IMR-90 (cell line): ENCODE measurements around the gene LUC7L3. TPM values are rescaled to one million over a fixed set of nuclear protein-coding genes. Genes with fewer than 3 reads are reported as not detected.

Experiments used
- ATAC-seq: fragments of 200-7000 bp; cut with Tn5 transposase; 2 replicates; pipeline ENCODE4 v1.9.1; 2020; ENCODE audit warnings: low read depth, mild to moderate bottlenecking, moderate library complexity
- BruUV-seq: library from RNA; stranded (reverse); fragments of 400-500 nt; replicated peaks from 2 replicates; lab custom pipeline; 2021; lab: Mats Ljungman, UMichigan
- CTCF ChIA-PET: fragments of 300-600 bp; formaldehyde crosslinking; extraction: SDS; loops from one replicate; lab custom pipeline; 2021; ENCODE audit warnings: antibody characterized with exemption; lab: Yijun Ruan, JAX
- POLR2A ChIA-PET: fragments of 300-600 bp; sonication (Branson Sonifier 250); formaldehyde crosslinking; loops from one replicate; lab custom pipeline; 2022; ENCODE audit warnings: antibody characterized with exemption; ENCODE audit not compliant: unreplicated experiment; lab: Charles Lee
- DNase-seq: peaks from one replicate; pipeline ENCODE4 v3.0.0; 2013
- H2AFZ ChIP-seq: replicated peaks from 2 replicates; pipeline ENCODE3; 2013; ENCODE audit warnings: low read length, mild to moderate bottlenecking; ENCODE audit not compliant: poor library complexity
- H2AK5ac ChIP-seq: 2 replicates; pipeline ENCODE4 v1.6.1; 2013; ENCODE audit warnings: low read depth, low read length, inconsistent platforms
- H2AK9ac ChIP-seq: replicated peaks from 2 replicates; pipeline ENCODE3; 2013; ENCODE audit warnings: mild to moderate bottlenecking, low read depth, low read length, moderate library complexity; ENCODE audit not compliant: poor library complexity
- H2BK120ac ChIP-seq: 2 replicates; pipeline ENCODE4 v1.6.1; 2013; ENCODE audit warnings: low read depth, low read length, inconsistent platforms
- H2BK15ac ChIP-seq: 3 replicates; pipeline ENCODE4 v1.6.1; 2013; ENCODE audit warnings: low read depth, low read length, inconsistent platforms
- H2BK20ac ChIP-seq: 2 replicates; pipeline ENCODE4 v1.6.1; 2013; ENCODE audit warnings: low read depth, mild to moderate bottlenecking, inconsistent platforms, low read length, moderate library complexity
- H2BK5ac ChIP-seq: 2 replicates; pipeline ENCODE4 v1.6.1; 2013; ENCODE audit warnings: mild to moderate bottlenecking, low read depth, low read length, inconsistent platforms; ENCODE audit not compliant: poor library complexity, severe bottlenecking
- H3K14ac ChIP-seq: replicated peaks from 2 replicates; pipeline ENCODE4 v1.6.1; 2013; ENCODE audit warnings: low read depth, low read length, inconsistent platforms
- H3K18ac ChIP-seq: 2 replicates; pipeline ENCODE4 v1.6.1; 2013; ENCODE audit warnings: low read depth, low read length, control low read depth
- H3K23ac ChIP-seq: 2 replicates; pipeline ENCODE4 v1.6.1; 2013; ENCODE audit warnings: low read depth, low read length, inconsistent platforms
- H3K27ac ChIP-seq: 2 replicates; pipeline ENCODE4 v1.5.1; 2013; ENCODE audit warnings: mild to moderate bottlenecking, control low read depth, low read length; ENCODE audit not compliant: insufficient read depth
- H3K27me3 ChIP-seq: 2 replicates; pipeline ENCODE4 v1.6.1; 2013; ENCODE audit warnings: low read length; ENCODE audit not compliant: control insufficient read depth, insufficient read depth
- H3K36me3 ChIP-seq: 2 replicates; pipeline ENCODE4 v1.6.1; 2013; ENCODE audit warnings: low read length, mixed read lengths; ENCODE audit not compliant: control insufficient read depth, insufficient read depth
- H3K4ac ChIP-seq: 2 replicates; pipeline ENCODE4 v1.6.1; 2013; ENCODE audit warnings: low read depth, low read length, inconsistent platforms
- H3K4me1 ChIP-seq: 2 replicates; pipeline ENCODE4 v1.6.1; 2013; ENCODE audit warnings: low read length, mixed read lengths; ENCODE audit not compliant: control insufficient read depth, insufficient read depth
- H3K4me2 ChIP-seq: 2 replicates; pipeline ENCODE4 v1.6.1; 2013; ENCODE audit warnings: low read depth, mild to moderate bottlenecking, control low read depth, low read length, moderate library complexity
- H3K4me3 ChIP-seq: 2 replicates; pipeline ENCODE4 v1.5.1; 2013; ENCODE audit warnings: low read depth, mild to moderate bottlenecking, control low read depth, low read length, moderate library complexity; ENCODE audit not compliant: insufficient read depth
- H3K56ac ChIP-seq: 2 replicates; pipeline ENCODE4 v1.6.1; 2013; ENCODE audit warnings: low read length, inconsistent platforms; ENCODE audit not compliant: insufficient read depth; ENCODE audit errors: extremely low read depth
- H3K79me1 ChIP-seq, 2 experiments: 2 replicates each; pipeline ENCODE4 v1.6.1; 2013; ENCODE audit warnings: low read length in 2 of 2, inconsistent platforms in 1 of 2, low read depth in 1 of 2
- H3K9ac ChIP-seq: 2 replicates; pipeline ENCODE4 v1.6.1; 2013; ENCODE audit warnings: low read depth, low read length, control low read depth
- H3K9me1 ChIP-seq: 2 replicates; pipeline ENCODE4 v1.6.1; 2013; ENCODE audit warnings: low read length, inconsistent platforms; ENCODE audit not compliant: insufficient read depth
- H3K9me3 ChIP-seq: 2 replicates; pipeline ENCODE4 v1.6.1; 2013; ENCODE audit warnings: low read length; ENCODE audit not compliant: control insufficient read depth, insufficient read depth
- H4K20me1 ChIP-seq: 2 replicates; pipeline ENCODE4 v1.6.1; 2013; ENCODE audit warnings: low read length, inconsistent platforms; ENCODE audit not compliant: insufficient read depth
- H4K5ac ChIP-seq: 2 replicates; pipeline ENCODE4 v1.6.1; 2013; ENCODE audit warnings: mild to moderate bottlenecking, low read depth, low read length, control low read depth
- H4K8ac ChIP-seq, 2 experiments: 2 replicates each; pipeline ENCODE4 v1.6.1; 2013; ENCODE audit warnings: low read depth in 2 of 2, low read length in 2 of 2, control low read depth in 1 of 2, inconsistent platforms in 1 of 2
- H4K91ac ChIP-seq: 2 replicates; pipeline ENCODE4 v1.6.1; 2013; ENCODE audit warnings: low read depth, low read length, inconsistent platforms; ENCODE audit not compliant: insufficient read depth
- BHLHE40 ChIP-seq: fragments of 150-350 bp; IDR thresholded peaks from 2 replicates; pipeline ENCODE4 v1.6.1; 2016; ENCODE audit warnings: mild to moderate bottlenecking, low read depth, low read length
- CHD1 ChIP-seq: IDR thresholded peaks from 2 replicates; pipeline ENCODE4 v1.6.1; 2012; ENCODE audit warnings: low read depth, low read length, improper control_type of control experiment
- FOS ChIP-seq: fragments of 150-350 bp; IDR thresholded peaks from 2 replicates; pipeline ENCODE4 v1.6.1; 2016; ENCODE audit warnings: low read depth, low read length
- MAFK ChIP-seq: IDR thresholded peaks from 2 replicates; pipeline ENCODE4 v1.6.1; 2012; ENCODE audit warnings: low read depth, low read length, improper control_type of control experiment
- MAZ ChIP-seq: IDR thresholded peaks from 2 replicates; pipeline ENCODE4 v1.6.1; 2012; ENCODE audit warnings: low read depth, mild to moderate bottlenecking, low read length, improper control_type of control experiment, moderate library complexity, borderline replicate concordance
- MXI1 ChIP-seq: IDR thresholded peaks from 2 replicates; pipeline ENCODE4 v1.6.1; 2012; ENCODE audit warnings: low read depth, mild to moderate bottlenecking, low read length, moderate library complexity, borderline replicate concordance
- NFE2L2 ChIP-seq: fragments of 150-350 bp; IDR thresholded peaks from 2 replicates; pipeline ENCODE4 v1.6.1; 2016; ENCODE audit warnings: low read depth, mild to moderate bottlenecking, low read length
- POLR2A ChIP-seq: IDR thresholded peaks from 2 replicates; pipeline ENCODE4 v1.6.1; 2012; ENCODE audit warnings: mild to moderate bottlenecking, low read depth, low read length
- RAD21 ChIP-seq: IDR thresholded peaks from 2 replicates; pipeline ENCODE4 v1.6.1; 2012; ENCODE audit warnings: low read length, improper control_type of control experiment
- RCOR1 ChIP-seq: IDR thresholded peaks from 2 replicates; pipeline ENCODE4 v1.6.1; 2012; ENCODE audit warnings: mild to moderate bottlenecking, low read length, improper control_type of control experiment; ENCODE audit not compliant: insufficient replicate concordance
- SMC3 ChIP-seq: fragments of 150-350 bp; IDR thresholded peaks from 2 replicates; pipeline ENCODE4 v1.6.1; 2016; ENCODE audit warnings: low read depth, mild to moderate bottlenecking, antibody characterized with exemption, low read length, moderate library complexity
- WGBS, 2 experiments: methylation state at CpG; one replicate each; pipeline versions ENCODE4 v1.1.5 to v1.1.7; 2013; ENCODE audit warnings: missing lambda C conversion rate in 2 of 2; ENCODE audit not compliant: insufficient read length in 1 of 2; ENCODE audit errors: extremely low coverage in 2 of 2; 5-methylcytosine and 5-hydroxymethylcytosine counted together
- dilution Hi-C: fragments of 300-500 bp; cut with HindIII; formaldehyde crosslinking; loops from one replicate; pipeline ENCODE4 v1.14.3; 2018; ENCODE audit warnings: low sequenced_read_pairs; ENCODE audit not compliant: unreplicated experiment
- in situ Hi-C: fragments of 300-500 bp; cut with MboI; formaldehyde crosslinking; loops from 3 replicates; pipeline ENCODE4 v1.14.3; 2019; ENCODE audit warnings: low sequenced_read_pairs, inconsistent platforms, mixed read lengths
- intact Hi-C: fragments of 100-400 bp; cut with micrococcal nuclease; formaldehyde crosslinking; loops from 2 replicates; pipeline ENCODE4 v1.10.0; 2022
- polyA plus RNA-seq, 3 experiments: library from polyadenylated mRNA; depleted of rRNA; stranded (reverse); fragments of >200 nt; gene quantifications; 2 replicates each; pipeline ENCODE4 v1.2.3, GENCODE V29; 2012; ENCODE audit warnings: low replicate concordance in 1 of 3
- total RNA-seq: library from RNA; depleted of rRNA; stranded (reverse); fragments of >200 nt; gene quantifications from 2 replicates; pipeline ENCODE4 v1.2.3, GENCODE V29; 2012
- TF ChIP-seq, protein P1 (sequence below): fragments of 150-350 bp; IDR thresholded peaks from 2 replicates; pipeline ENCODE4 v1.6.1; 2017; ENCODE audit warnings: mild to moderate bottlenecking, antibody characterized with exemption, low read length, low read depth
- TF ChIP-seq, protein P2 (sequence below): conservative IDR thresholded peaks from 2 replicates; pipeline ENCODE4 v1.5.1; 2012; ENCODE audit warnings: mild to moderate bottlenecking, low read depth, low read length, improper control_type of control experiment
- TF ChIP-seq, protein P3 (sequence below): fragments of 150-350 bp; IDR thresholded peaks from 2 replicates; pipeline ENCODE4 v1.6.1; 2016; ENCODE audit warnings: low read depth, mild to moderate bottlenecking, low read length, moderate library complexity, borderline replicate concordance

Gene LUC7L3
- total and polyA plus RNA-seq, 2 of the 4 experiments (the other 2 are of a cell fraction) = 17.7 to 44.7 TPM

DNA sequence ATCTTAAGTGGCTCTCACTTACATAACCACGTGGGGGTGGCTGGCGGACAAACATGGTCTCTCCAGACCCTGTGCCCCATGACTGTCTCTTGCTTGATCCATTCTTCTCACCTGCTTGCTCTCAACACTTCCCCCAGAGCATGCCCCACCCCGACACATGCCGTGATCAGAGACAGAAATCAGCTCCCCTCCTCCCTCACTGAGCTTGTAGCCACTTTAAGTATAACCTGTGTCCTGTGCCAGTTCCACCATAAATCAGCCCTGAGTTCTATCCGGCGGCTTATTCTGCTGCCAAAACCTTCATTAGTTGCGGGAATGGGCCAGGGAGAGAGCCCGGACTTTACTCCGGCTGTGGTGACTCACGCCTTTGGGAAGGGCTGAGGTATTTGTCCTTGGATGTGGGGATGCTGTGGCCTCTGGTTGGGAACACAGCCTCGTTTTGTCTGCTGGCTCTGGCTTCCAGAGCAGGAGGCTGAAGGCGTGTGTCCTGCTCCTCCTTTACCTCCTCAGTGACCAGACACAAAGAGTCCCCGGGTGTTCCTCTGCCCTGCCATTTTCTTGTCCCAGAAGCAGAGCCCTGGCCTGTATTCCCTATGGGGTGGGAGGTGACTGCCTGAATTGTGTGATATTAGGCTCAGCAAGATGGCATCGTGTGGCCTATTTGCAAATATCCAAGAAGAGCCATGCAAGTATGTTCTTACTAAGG, 32.8 kb upstream of the LUC7L3 start:
- Histone ChIP-seq H3K4me1 (peaks cover 32% of the 10 kb centered on the region), H2BK15ac (no peak overlapping the region), H3K18ac (peak overlapping the region; percentile 21; the same call in 1 of the 2 replicates), H3K79me1 (no peaks in the 10 kb centered on the region; a peak in 1 of 4 replicates), H4K20me1 (no peaks in the 10 kb centered on the region), H2BK20ac (peak overlapping the region; percentile 60), H3K36me3 (no peaks in the 10 kb centered on the region), H2BK120ac (peak overlapping the region; percentile 54), H2AK9ac (peak overlapping the region; percentile 81), H2BK5ac (peak overlapping the region; percentile 23), H3K23ac (no peak overlapping the region; the same call in 1 of the 2 replicates), H3K27ac (peak overlapping the region; percentile 33; the same call in 1 of the 2 replicates), H3K4me2 (peak overlapping the region; percentile 36), H2AFZ (peak overlapping the region; percentile 79), H3K4me3 (no peak overlapping the region), H3K14ac (0 out of 2 replicates have a peak overlapping the region, but pooled peaks have one; percentile 6), H3K9me3 (no peaks in the 10 kb centered on the region), H3K27me3 (no peaks in the 10 kb centered on the region), H3K4ac (peak overlapping the region; percentile 85), H4K5ac (peak overlapping the region; percentile 14; the same call in 1 of the 2 replicates), H3K9me1 (peaks cover 23% of the 10 kb centered on the region), H3K56ac (no peak overlapping the region), H4K8ac (peak overlapping the region in 1 of 2 experiments; percentile 48; a peak in 2 of 4 replicates), H2AK5ac (peak overlapping the region; percentile 52; the same call in 1 of the 2 replicates), H4K91ac (peak overlapping the region; percentile 56; the same call in 1 of the 2 replicates), H3K9ac (no peak overlapping the region)
- ATAC-seq = peak; percentile 83
- in situ Hi-C loops (no loop called here), dilution Hi-C loops (no loop called here), intact Hi-C loops (no loop called here)
- BruUV-seq = no TSS peak
- 54% methylated on average over 4 of the region's 14 CpGs; no CpG with 5 or more reads in 1 of the 2 experiments for WGBS, 2 experiments
- CTCF ChIA-PET = interaction anchor here (2.3 kb wide), 1 partner anchor 136 kb away, joined by 8 read pairs; no protein-coding TSS in a partner anchor
- POLR2A ChIA-PET = no interaction called here
- peak; percentile 61 for DNase-seq
- TF ChIP-seq MXI1 (no peak), MAFK (no peak), CHD1 (no peak), SMC3 (no peak), POLR2A (no peak), RCOR1 (peak; percentile 50), RAD21 (0 out of 2 replicates have a peak, but pooled peaks have one; percentile 9), FOS (peak; percentile 54), NFE2L2 (no peak), BHLHE40 (no peak), MAZ (no peak)
- TF ChIP-seq, protein P1, sequence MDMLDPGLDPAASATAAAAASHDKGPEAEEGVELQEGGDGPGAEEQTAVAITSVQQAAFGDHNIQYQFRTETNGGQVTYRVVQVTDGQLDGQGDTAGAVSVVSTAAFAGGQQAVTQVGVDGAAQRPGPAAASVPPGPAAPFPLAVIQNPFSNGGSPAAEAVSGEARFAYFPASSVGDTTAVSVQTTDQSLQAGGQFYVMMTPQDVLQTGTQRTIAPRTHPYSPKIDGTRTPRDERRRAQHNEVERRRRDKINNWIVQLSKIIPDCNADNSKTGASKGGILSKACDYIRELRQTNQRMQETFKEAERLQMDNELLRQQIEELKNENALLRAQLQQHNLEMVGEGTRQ = no peak
- TF ChIP-seq, protein P2, sequence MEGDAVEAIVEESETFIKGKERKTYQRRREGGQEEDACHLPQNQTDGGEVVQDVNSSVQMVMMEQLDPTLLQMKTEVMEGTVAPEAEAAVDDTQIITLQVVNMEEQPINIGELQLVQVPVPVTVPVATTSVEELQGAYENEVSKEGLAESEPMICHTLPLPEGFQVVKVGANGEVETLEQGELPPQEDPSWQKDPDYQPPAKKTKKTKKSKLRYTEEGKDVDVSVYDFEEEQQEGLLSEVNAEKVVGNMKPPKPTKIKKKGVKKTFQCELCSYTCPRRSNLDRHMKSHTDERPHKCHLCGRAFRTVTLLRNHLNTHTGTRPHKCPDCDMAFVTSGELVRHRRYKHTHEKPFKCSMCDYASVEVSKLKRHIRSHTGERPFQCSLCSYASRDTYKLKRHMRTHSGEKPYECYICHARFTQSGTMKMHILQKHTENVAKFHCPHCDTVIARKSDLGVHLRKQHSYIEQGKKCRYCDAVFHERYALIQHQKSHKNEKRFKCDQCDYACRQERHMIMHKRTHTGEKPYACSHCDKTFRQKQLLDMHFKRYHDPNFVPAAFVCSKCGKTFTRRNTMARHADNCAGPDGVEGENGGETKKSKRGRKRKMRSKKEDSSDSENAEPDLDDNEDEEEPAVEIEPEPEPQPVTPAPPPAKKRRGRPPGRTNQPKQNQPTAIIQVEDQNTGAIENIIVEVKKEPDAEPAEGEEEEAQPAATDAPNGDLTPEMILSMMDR = no peak
- TF ChIP-seq, protein P3, sequence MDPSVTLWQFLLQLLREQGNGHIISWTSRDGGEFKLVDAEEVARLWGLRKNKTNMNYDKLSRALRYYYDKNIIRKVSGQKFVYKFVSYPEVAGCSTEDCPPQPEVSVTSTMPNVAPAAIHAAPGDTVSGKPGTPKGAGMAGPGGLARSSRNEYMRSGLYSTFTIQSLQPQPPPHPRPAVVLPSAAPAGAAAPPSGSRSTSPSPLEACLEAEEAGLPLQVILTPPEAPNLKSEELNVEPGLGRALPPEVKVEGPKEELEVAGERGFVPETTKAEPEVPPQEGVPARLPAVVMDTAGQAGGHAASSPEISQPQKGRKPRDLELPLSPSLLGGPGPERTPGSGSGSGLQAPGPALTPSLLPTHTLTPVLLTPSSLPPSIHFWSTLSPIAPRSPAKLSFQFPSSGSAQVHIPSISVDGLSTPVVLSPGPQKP = no peak
